Tibial artery (tissue), 4 donors: ENCODE data around the gene MRPL43.
"Not testable (repeated sequence)": the region's sequence is repeated elsewhere in the genome, so short reads cannot be mapped to it uniquely, and the experiment has no call there.

Experiments used
- DNase-seq, 2 donors: peaks; one replicate each; pipeline ENCODE4 v3.0.0-alpha.2; 2019
- H3K27ac ChIP-seq, 2 donors: fragments of 200-600 bp; sonication (generic) in 1 of 2; 1 replicate in 1 of 2; 2 replicates in 1 of 2; pipeline ENCODE4 v1.5.1; 2018 to 2019; ENCODE audit warnings: mild to moderate bottlenecking in 1 of 2
- H3K27me3 ChIP-seq, 2 donors: fragments of 200-600 bp; sonication (generic) in 1 of 2; one replicate each; pipeline versions ENCODE4 v1.5.1 to v1.6.0; 2016 to 2019
- H3K36me3 ChIP-seq, 3 donors: fragments of 200-600 bp; sonication (generic) in 2 of 3; one replicate each; pipeline ENCODE4 v1.5.1; 2016 to 2019; ENCODE audit warnings: mild to moderate bottlenecking in 2 of 3
- H3K4me1 ChIP-seq, 4 donors: fragments of 200-600 bp; sonication (generic) in 2 of 4; 1 replicate in 3 of 4; 2 replicates in 1 of 4; pipeline ENCODE4 v1.5.1; 2016 to 2019
- H3K4me3 ChIP-seq, 2 donors: fragments of 200-600 bp; sonication (generic) in 1 of 2; 1 replicate in 1 of 2; 2 replicates in 1 of 2; pipeline ENCODE4 v1.5.1; 2018 to 2019; ENCODE audit warnings: mild to moderate bottlenecking in 2 of 2
- H3K9me3 ChIP-seq, 3 donors: fragments of 200-600 bp; sonication (generic) in 1 of 3; one replicate each; pipeline ENCODE4 v1.5.1; 2016 to 2019
- CTCF ChIP-seq, 2 experiments: fragments of 200-600 bp in 1 of 2; fragments of 450-650 bp in 1 of 2; IDR thresholded peaks; one replicate each; pipeline ENCODE4 v1.5.1; 2017 to 2019; ENCODE audit warnings: antibody characterized with exemption in 2 of 2, mild to moderate bottlenecking in 1 of 2, moderate library complexity in 1 of 2
- intact Hi-C: fragments of 100-400 bp; cut with DNase I; formaldehyde crosslinking; loops from one replicate; pipeline ENCODE4 v1.15.0; 2023; ENCODE audit warnings: low total_unique reads

MRPL43 gene

GRCh38 chr10:100979791-100980272, 7.5 kb downstream of the MRPL43 start:
- Histone ChIP-seq H3K27me3 (no peaks in the 10 kb centered on the region), H3K4me3 (no peak overlapping the region), H3K9me3 (no peaks in the 10 kb centered on the region), H3K4me1 (no peaks in the 10 kb centered on the region), H3K27ac (no peak overlapping the region), H3K36me3 (peaks cover 13 to 82% (median 50%) of the 10 kb centered on the region in 3 donors)
- peak in 1 of 2 donors; percentile 61 for DNase-seq
- intact Hi-C loops, result no loop called here
- TF ChIP-seq CTCF (IDR thresholded peaks at IDR 0.05), result no peak

- Histone ChIP-seq H3K27me3 (no peaks in the 10 kb centered on the region), H3K36me3 (peaks cover 13 to 72% (median 50%) of the 10 kb centered on the region in 3 donors), H3K9me3 (no peaks in the 10 kb centered on the region), H3K27ac (no peak overlapping the region), H3K4me1 (no peaks in the 10 kb centered on the region), H3K4me3 (no peak overlapping the region)
- intact Hi-C loops, result no loop called here
- DNase-seq, result no peak
- no peak for TF ChIP-seq CTCF (IDR thresholded peaks at IDR 0.05)
Observed at GRCh38 chr10:100978901-100979195, 8.4 kb downstream of the MRPL43 start.

- H3K27ac ChIP-seq, result no peak overlapping the region
- no peaks in the 10 kb centered on the region for H3K27me3 ChIP-seq
- DNase-seq, result no peak
- H3K9me3 ChIP-seq, result no peaks in the 10 kb centered on the region
- TF ChIP-seq CTCF (IDR thresholded peaks at IDR 0.05), result no peak
- intact Hi-C loops, result no loop called here
- no peak overlapping the region for H3K4me3 ChIP-seq
- peaks cover 13 to 67% (median 44%) of the 10 kb centered on the region in 3 donors for H3K36me3 ChIP-seq
- no peaks in the 10 kb centered on the region for H3K4me1 ChIP-seq
Observed at GRCh38 chr10:100978121-100978900, 9.0 kb downstream of the MRPL43 start.

GRCh38 chr10:100977436-100977835, 9.9 kb downstream of the MRPL43 start:
- H3K27me3 ChIP-seq, result no peaks in the 10 kb centered on the region
- no peak for TF ChIP-seq CTCF (IDR thresholded peaks at IDR 0.05)
- H3K27ac ChIP-seq, result no peak overlapping the region
- H3K4me3 ChIP-seq, result no peak overlapping the region
- no peak for DNase-seq
- H3K9me3 ChIP-seq, result no peaks in the 10 kb centered on the region
- intact Hi-C loops, result no loop called here
- peaks cover 13 to 58% (median 36%) of the 10 kb centered on the region in 3 donors for H3K36me3 ChIP-seq
- H3K4me1 ChIP-seq, result no peaks in the 10 kb centered on the region

GRCh38 chr10:100976906-100977305, 10.4 kb downstream of the MRPL43 start:
- no peak for DNase-seq
- Histone ChIP-seq H3K9me3 (no peaks in the 10 kb centered on the region), H3K27ac (no peak overlapping the region), H3K36me3 (peaks cover 13 to 53% (median 32%) of the 10 kb centered on the region in 3 donors), H3K4me3 (no peak overlapping the region), H3K4me1 (no peaks in the 10 kb centered on the region), H3K27me3 (no peaks in the 10 kb centered on the region)
- no peak for TF ChIP-seq CTCF (IDR thresholded peaks at IDR 0.05)
- intact Hi-C loops, result no loop called here

- DNase-seq, H3K4me3 ChIP-seq, H3K4me1 ChIP-seq, intact Hi-C loops, H3K9me3 ChIP-seq, H3K27me3 ChIP-seq, H3K27ac ChIP-seq: not testable (repeated sequence)
- H3K36me3 ChIP-seq, result peaks cover 3 to 37% (median 18%) of the 10 kb centered on the region in 3 donors
Observed at GRCh38 chr10:100975397-100975796, 11.9 kb downstream of the MRPL43 start.
